ENCODE results near the gene HPS5. TPM values are rescaled to one million over a fixed set of nuclear protein-coding genes. Genes with fewer than 3 reads are reported as not detected.
A peak's percentile ranks its signal among the peaks of the same experiment; 100 is the strongest.

Gene HPS5
- total and polyA plus RNA-seq, 2 of the 13 experiments (the other 11 are each of a cell fraction or from before 2014, with no cell fraction given): 6.6 to 25.5 TPM

- TF ChIP-seq ZNF180 (CRISPR knock-in tag; IDR thresholded peaks at IDR 0.05; ENCODE audit: borderline replicate concordance, low read depth) (no peak), ZNF841 (CRISPR knock-in tag; IDR thresholded peaks at IDR 0.05; ENCODE audit: borderline replicate concordance) (no peak), PRMT3 (CRISPR knock-in tag; IDR thresholded peaks at IDR 0.05; ENCODE audit: borderline replicate concordance, low read depth) (no peak), PRPF4 (IDR thresholded peaks at IDR 0.05; ENCODE audit: low read depth, low read length, poor library complexity, severe bottlenecking) (no peak), DNMT1 (CRISPR knock-in tag; IDR thresholded peaks at IDR 0.05) (no peak), NR1H2 (CRISPR knock-in tag; IDR thresholded peaks at IDR 0.05; ENCODE audit: borderline replicate concordance, low read depth) (no peak), SOX5 (CRISPR knock-in tag; IDR thresholded peaks at IDR 0.05; ENCODE audit: borderline replicate concordance) (no peak), HES4 (CRISPR knock-in tag; IDR thresholded peaks at IDR 0.05; ENCODE audit: borderline replicate concordance) (no peak), SP5 (CRISPR knock-in tag; IDR thresholded peaks at IDR 0.05; ENCODE audit: borderline replicate concordance, low read depth) (no peak), ZNF503 (CRISPR knock-in tag; IDR thresholded peaks at IDR 0.05) (no peak), SOX13 (IDR thresholded peaks at IDR 0.05) (no peak), SOX13 (CRISPR knock-in tag; conservative IDR thresholded peaks at IDR 0.05 in 1 of 2, IDR thresholded peaks at IDR 0.05 in 1 of 2) (no peak), SKI (IDR thresholded peaks at IDR 0.05; ENCODE audit: partially characterized antibody) (no peak), ZFP82 (CRISPR knock-in tag; IDR thresholded peaks at IDR 0.05; ENCODE audit: borderline replicate concordance) (no peak), HNF4A (CRISPR knock-in tag; IDR thresholded peaks at IDR 0.05) (peak; percentile 45; the same call in 1 of the 2 replicates), ZSCAN21 (CRISPR knock-in tag; IDR thresholded peaks at IDR 0.05; ENCODE audit: borderline replicate concordance) (0 out of 2 replicates have a peak, but pooled peaks have one; percentile 28), NR2F2 (IDR thresholded peaks at IDR 0.05; ENCODE audit: borderline replicate concordance, low read depth) (no peak), BRD4 (CRISPR knock-in tag; IDR thresholded peaks at IDR 0.05) (no peak)
- TF ChIP-seq, protein P1, sequence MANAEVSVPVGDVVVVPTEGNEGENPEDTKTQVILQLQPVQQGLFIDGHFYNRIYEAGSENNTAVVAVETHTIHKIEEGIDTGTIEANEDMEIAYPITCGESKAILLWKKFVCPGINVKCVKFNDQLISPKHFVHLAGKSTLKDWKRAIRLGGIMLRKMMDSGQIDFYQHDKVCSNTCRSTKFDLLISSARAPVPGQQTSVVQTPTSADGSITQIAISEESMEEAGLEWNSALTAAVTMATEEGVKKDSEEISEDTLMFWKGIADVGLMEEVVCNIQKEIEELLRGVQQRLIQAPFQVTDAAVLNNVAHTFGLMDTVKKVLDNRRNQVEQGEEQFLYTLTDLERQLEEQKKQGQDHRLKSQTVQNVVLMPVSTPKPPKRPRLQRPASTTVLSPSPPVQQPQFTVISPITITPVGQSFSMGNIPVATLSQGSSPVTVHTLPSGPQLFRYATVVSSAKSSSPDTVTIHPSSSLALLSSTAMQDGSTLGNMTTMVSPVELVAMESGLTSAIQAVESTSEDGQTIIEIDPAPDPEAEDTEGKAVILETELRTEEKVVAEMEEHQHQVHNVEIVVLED (CRISPR knock-in tag; IDR thresholded peaks at IDR 0.05; ENCODE audit: borderline replicate concordance): no peak
- TF ChIP-seq, protein P2, sequence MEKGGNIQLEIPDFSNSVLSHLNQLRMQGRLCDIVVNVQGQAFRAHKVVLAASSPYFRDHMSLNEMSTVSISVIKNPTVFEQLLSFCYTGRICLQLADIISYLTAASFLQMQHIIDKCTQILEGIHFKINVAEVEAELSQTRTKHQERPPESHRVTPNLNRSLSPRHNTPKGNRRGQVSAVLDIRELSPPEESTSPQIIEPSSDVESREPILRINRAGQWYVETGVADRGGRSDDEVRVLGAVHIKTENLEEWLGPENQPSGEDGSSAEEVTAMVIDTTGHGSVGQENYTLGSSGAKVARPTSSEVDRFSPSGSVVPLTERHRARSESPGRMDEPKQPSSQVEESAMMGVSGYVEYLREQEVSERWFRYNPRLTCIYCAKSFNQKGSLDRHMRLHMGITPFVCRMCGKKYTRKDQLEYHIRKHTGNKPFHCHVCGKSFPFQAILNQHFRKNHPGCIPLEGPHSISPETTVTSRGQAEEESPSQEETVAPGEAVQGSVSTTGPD (CRISPR knock-in tag; IDR thresholded peaks at IDR 0.05): no peak
- TF ChIP-seq, protein P3, sequence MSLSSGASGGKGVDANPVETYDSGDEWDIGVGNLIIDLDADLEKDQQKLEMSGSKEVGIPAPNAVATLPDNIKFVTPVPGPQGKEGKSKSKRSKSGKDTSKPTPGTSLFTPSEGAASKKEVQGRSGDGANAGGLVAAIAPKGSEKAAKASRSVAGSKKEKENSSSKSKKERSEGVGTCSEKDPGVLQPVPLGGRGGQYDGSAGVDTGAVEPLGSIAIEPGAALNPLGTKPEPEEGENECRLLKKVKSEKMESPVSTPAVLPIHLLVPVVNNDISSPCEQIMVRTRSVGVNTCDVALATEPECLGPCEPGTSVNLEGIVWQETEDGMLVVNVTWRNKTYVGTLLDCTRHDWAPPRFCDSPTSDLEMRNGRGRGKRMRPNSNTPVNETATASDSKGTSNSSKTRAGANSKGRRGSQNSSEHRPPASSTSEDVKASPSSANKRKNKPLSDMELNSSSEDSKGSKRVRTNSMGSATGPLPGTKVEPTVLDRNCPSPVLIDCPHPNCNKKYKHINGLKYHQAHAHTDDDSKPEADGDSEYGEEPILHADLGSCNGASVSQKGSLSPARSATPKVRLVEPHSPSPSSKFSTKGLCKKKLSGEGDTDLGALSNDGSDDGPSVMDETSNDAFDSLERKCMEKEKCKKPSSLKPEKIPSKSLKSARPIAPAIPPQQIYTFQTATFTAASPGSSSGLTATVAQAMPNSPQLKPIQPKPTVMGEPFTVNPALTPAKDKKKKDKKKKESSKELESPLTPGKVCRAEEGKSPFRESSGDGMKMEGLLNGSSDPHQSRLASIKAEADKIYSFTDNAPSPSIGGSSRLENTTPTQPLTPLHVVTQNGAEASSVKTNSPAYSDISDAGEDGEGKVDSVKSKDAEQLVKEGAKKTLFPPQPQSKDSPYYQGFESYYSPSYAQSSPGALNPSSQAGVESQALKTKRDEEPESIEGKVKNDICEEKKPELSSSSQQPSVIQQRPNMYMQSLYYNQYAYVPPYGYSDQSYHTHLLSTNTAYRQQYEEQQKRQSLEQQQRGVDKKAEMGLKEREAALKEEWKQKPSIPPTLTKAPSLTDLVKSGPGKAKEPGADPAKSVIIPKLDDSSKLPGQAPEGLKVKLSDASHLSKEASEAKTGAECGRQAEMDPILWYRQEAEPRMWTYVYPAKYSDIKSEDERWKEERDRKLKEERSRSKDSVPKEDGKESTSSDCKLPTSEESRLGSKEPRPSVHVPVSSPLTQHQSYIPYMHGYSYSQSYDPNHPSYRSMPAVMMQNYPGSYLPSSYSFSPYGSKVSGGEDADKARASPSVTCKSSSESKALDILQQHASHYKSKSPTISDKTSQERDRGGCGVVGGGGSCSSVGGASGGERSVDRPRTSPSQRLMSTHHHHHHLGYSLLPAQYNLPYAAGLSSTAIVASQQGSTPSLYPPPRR (CRISPR knock-in tag; IDR thresholded peaks at IDR 0.05; ENCODE audit: borderline replicate concordance): no peak; the same call in 1 of the 2 replicates
These were observed 91.1 kb downstream of the HPS5 start (continued) for GRCh38 chr11:18230859-18231258.
